Neuronal stem cell (in vitro differentiated cells): ENCODE measurements around the gene TMEM256.

Source experiments
- DNase-seq: peaks from one replicate; pipeline ENCODE4 v3.0.0-alpha.2; 2013; ENCODE audit warnings: low spot score
- H2AFZ ChIP-seq: one replicate; pipeline ENCODE4 v1.6.1; 2013; ENCODE audit warnings: mild to moderate bottlenecking, low read length, inconsistent platforms
- H2AK5ac ChIP-seq: 2 replicates; pipeline ENCODE4 v1.6.1; 2013; ENCODE audit warnings: low read depth, mild to moderate bottlenecking, inconsistent platforms, low read length, moderate library complexity, mixed read lengths
- H2BK120ac ChIP-seq: 2 replicates; pipeline ENCODE4 v1.6.1; 2013; ENCODE audit warnings: low read depth, mild to moderate bottlenecking, inconsistent platforms, low read length, moderate library complexity, mixed read lengths
- H2BK12ac ChIP-seq: one replicate; pipeline ENCODE4 v1.6.1; 2013; ENCODE audit warnings: low read length, inconsistent platforms
- H2BK15ac ChIP-seq: 2 replicates; pipeline ENCODE4 v1.6.1; 2013; ENCODE audit warnings: mild to moderate bottlenecking, low read length, inconsistent platforms, mixed read lengths
- H2BK5ac ChIP-seq: one replicate; pipeline ENCODE4 v1.6.1; 2013; ENCODE audit warnings: inconsistent platforms, mild to moderate bottlenecking, low read length, moderate library complexity
- H3K14ac ChIP-seq: one replicate; pipeline ENCODE4 v1.6.1; 2013; ENCODE audit warnings: low read length, inconsistent platforms
- H3K18ac ChIP-seq: 2 replicates; pipeline ENCODE4 v1.6.1; 2013; ENCODE audit warnings: low read length, inconsistent platforms
- H3K23ac ChIP-seq: 2 replicates; pipeline ENCODE4 v1.6.1; 2013; ENCODE audit warnings: low read depth, mild to moderate bottlenecking, mixed read lengths, low read length, inconsistent platforms; ENCODE audit not compliant: poor library complexity
- H3K27ac ChIP-seq: replicated peaks from 3 replicates; pipeline ENCODE4 v1.5.1; 2013; ENCODE audit warnings: low read length, inconsistent platforms
- H3K27me3 ChIP-seq, 3 experiments: 2 replicates each; pipeline ENCODE4 v1.6.1; 2013; ENCODE audit warnings: low read length in 3 of 3, mild to moderate bottlenecking in 2 of 3, inconsistent platforms in 1 of 3, low read depth in 1 of 3, mixed read lengths in 1 of 3, moderate library complexity in 1 of 3; ENCODE audit not compliant: control insufficient read depth in 3 of 3, insufficient read depth in 3 of 3
- H3K36me3 ChIP-seq, 2 donors: replicated peaks in 1 of 2; 2 replicates each; pipeline ENCODE4 v1.6.1; 2013; ENCODE audit warnings: low read length in 2 of 2; ENCODE audit not compliant: control insufficient read depth in 2 of 2, insufficient read depth in 2 of 2
- H3K4ac ChIP-seq: 2 replicates; pipeline ENCODE4 v1.6.1; 2013; ENCODE audit warnings: inconsistent platforms, mild to moderate bottlenecking, low read length, moderate library complexity
- H3K4me1 ChIP-seq, 2 donors: 1 replicate in 1 of 2; 2 replicates in 1 of 2; pipeline ENCODE4 v1.6.1; 2013; ENCODE audit warnings: low read length in 2 of 2, low read depth in 1 of 2; ENCODE audit not compliant: control insufficient read depth in 2 of 2, insufficient read depth in 1 of 2
- H3K4me2 ChIP-seq: one replicate; pipeline ENCODE4 v1.6.1; 2013; ENCODE audit warnings: mild to moderate bottlenecking, low read length, inconsistent platforms; ENCODE audit not compliant: insufficient read depth, poor library complexity, severe bottlenecking
- H3K4me3 ChIP-seq, 2 donors: 2 replicates each; pipeline ENCODE4 v1.5.1; 2013; ENCODE audit warnings: low read length in 2 of 2, mild to moderate bottlenecking in 2 of 2, inconsistent platforms in 1 of 2, moderate library complexity in 1 of 2
- H3K79me1 ChIP-seq: one replicate; pipeline ENCODE4 v1.6.1; 2013; ENCODE audit warnings: low read depth, mild to moderate bottlenecking, inconsistent platforms, low read length, moderate library complexity
- H3K9ac ChIP-seq: one replicate; pipeline ENCODE4 v1.6.1; 2013; ENCODE audit warnings: mild to moderate bottlenecking, low read depth, low read length, inconsistent platforms; ENCODE audit not compliant: poor library complexity
- H3K9me3 ChIP-seq, 2 donors: replicated peaks in 1 of 2; 2 replicates each; pipeline versions ENCODE3 to v1.6.1; 2013; ENCODE audit warnings: low read length in 2 of 2, mild to moderate bottlenecking in 2 of 2, inconsistent platforms in 1 of 2, low read depth in 1 of 2, mixed read lengths in 1 of 2, moderate library complexity in 1 of 2; ENCODE audit not compliant: control insufficient read depth in 2 of 2, insufficient read depth in 1 of 2
- H4K8ac ChIP-seq: one replicate; pipeline ENCODE4 v1.6.1; 2013; ENCODE audit warnings: low read depth, mild to moderate bottlenecking, inconsistent platforms, low read length, moderate library complexity
- H4K91ac ChIP-seq: one replicate; pipeline ENCODE4 v1.6.1; 2013; ENCODE audit warnings: low read length, low read depth, mild to moderate bottlenecking, inconsistent platforms; ENCODE audit not compliant: poor library complexity
- WGBS, 2 donors: extraction: QIAGEN DNeasy Blood & Tissue Kit; methylation state at CpG; one replicate each; pipeline ENCODE4 v1.1.7; 2013; ENCODE audit warnings: missing lambda C conversion rate in 2 of 2, mixed read lengths in 1 of 2; ENCODE audit not compliant: insufficient read length in 2 of 2, insufficient replicate concordance in 1 of 2; ENCODE audit errors: extremely low coverage in 2 of 2; 5-methylcytosine and 5-hydroxymethylcytosine counted together

Gene TMEM256

DNA sequence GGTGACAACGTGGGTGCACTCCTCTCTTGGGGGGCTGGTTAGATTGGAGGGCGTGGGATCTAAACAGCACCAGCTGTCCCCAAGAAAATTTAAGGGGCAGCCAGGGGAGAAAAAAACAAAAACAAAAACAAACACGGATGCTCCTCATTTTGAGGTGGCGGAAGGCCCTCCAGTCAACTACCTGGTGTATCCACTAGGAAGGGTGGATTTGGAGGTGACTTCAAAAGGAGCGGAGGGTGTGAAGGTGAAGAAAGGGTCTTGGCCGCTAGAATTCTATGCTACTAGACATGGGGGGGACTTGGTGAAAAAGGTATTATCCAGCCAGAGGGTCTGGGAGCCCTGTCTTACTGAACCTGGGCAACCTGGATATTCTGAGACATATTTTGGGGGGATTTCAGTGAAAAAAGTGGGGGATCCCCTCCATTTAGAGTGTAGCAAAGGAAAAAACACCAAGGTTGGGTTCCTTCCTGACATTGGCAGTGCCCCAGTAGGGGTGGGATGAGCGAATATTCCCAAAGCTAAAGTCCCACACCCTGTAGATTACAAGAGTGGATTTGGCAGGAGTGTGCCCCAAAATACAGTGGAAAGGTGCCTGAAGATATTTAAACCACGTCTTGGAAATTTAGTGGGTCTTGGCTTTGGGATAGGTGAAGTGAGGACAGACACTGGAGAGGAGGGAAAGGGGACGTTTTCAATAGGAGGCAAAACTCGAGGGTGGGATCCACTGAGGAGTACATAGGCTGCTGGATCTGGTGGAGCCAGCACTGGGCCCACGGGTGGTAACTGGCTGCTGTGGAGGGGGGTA lies 35.0 kb upstream of the TMEM256 start:
- Histone ChIP-seq H3K27me3 (peaks cover 29 to 49% (median 42%) of the 10 kb centered on the region in 3 experiments), H3K4ac (no peak overlapping the region), H2AFZ (peak overlapping the region; percentile 96), H2BK5ac (no peak overlapping the region), H2BK15ac (peak overlapping the region; percentile 95), H3K4me3 (peak overlapping the region; percentile 75 to 96), H4K91ac (no peak overlapping the region), H2BK12ac (no peak overlapping the region), H3K79me1 (no peaks in the 10 kb centered on the region), H3K9ac (no peak overlapping the region), H4K8ac (no peak overlapping the region), H3K4me1 (peaks cover 25 to 29% of the 10 kb centered on the region in 2 donors), H3K23ac (peak overlapping the region; percentile 89), H3K4me2 (peak overlapping the region; percentile 97), H2AK5ac (peak overlapping the region; percentile 89), H3K14ac (no peak overlapping the region), H3K18ac (peak overlapping the region; percentile 95), H2BK120ac (no peak overlapping the region), H3K9me3 (peaks cover 0 to 4% of the 10 kb centered on the region in 2 donors), H3K27ac (no peak overlapping the region), H3K36me3 (no peaks in the 10 kb centered on the region)
- no CpG with 5 or more reads among the region's 11 CpGs for WGBS, 2 donors
- DNase-seq, result no peak

GRCh38 chr17:7437950-7438614 lies 34.2 kb upstream of the TMEM256 start:
- Histone ChIP-seq H3K27me3 (peaks cover 29 to 47% (median 38%) of the 10 kb centered on the region in 3 experiments), H3K18ac (peak overlapping the region; percentile 95), H3K9me3 (peaks cover 0 to 4% of the 10 kb centered on the region in 2 donors), H3K4me2 (peak overlapping the region; percentile 93), H3K23ac (peak overlapping the region; percentile 89), H3K79me1 (no peaks in the 10 kb centered on the region), H2AFZ (peak overlapping the region; percentile 96), H3K4me3 (peak overlapping the region; percentile 45 to 75), H2BK12ac (no peak overlapping the region), H4K8ac (no peak overlapping the region), H3K36me3 (no peaks in the 10 kb centered on the region), H2AK5ac (peak overlapping the region; percentile 19), H3K14ac (peak overlapping the region; percentile 99), H2BK120ac (no peak overlapping the region), H3K27ac (no peak overlapping the region), H2BK15ac (peak overlapping the region; percentile 95), H2BK5ac (no peak overlapping the region), H3K9ac (peak overlapping the region; percentile 84), H4K91ac (no peak overlapping the region), H3K4ac (no peak overlapping the region), H3K4me1 (peaks cover 25 to 29% of the 10 kb centered on the region in 2 donors)
- no CpG with 5 or more reads among the region's 48 CpGs for WGBS, 2 donors
- peak; percentile 58 for DNase-seq

- no peak overlapping the region for H3K27ac ChIP-seq
- no CpG with 5 or more reads among the region's 31 CpGs for WGBS, 2 donors
- peaks cover 25 to 29% of the 10 kb centered on the region in 2 donors for H3K4me1 ChIP-seq
- no peak overlapping the region for H4K8ac ChIP-seq
- H3K14ac ChIP-seq, result peak overlapping the region; percentile 21
- H3K9me3 ChIP-seq, result peaks cover 0 to 4% of the 10 kb centered on the region in 2 donors
- H3K36me3 ChIP-seq, result no peaks in the 10 kb centered on the region
- peak overlapping the region; percentile 45 to 72 for H3K4me3 ChIP-seq
- H2BK12ac ChIP-seq, result no peak overlapping the region
- no peaks in the 10 kb centered on the region for H3K79me1 ChIP-seq
- H3K23ac ChIP-seq, result peak overlapping the region; percentile 27
- H2BK5ac ChIP-seq, result peak overlapping the region; percentile 39
- H2BK120ac ChIP-seq, result no peak overlapping the region
- H3K9ac ChIP-seq, result peak overlapping the region; percentile 80
- H3K27me3 ChIP-seq, result peaks cover 29 to 45% (median 38%) of the 10 kb centered on the region in 3 experiments
- DNase-seq, result no peak
- peak overlapping the region; percentile 95 for H2BK15ac ChIP-seq
- H3K18ac ChIP-seq, result peak overlapping the region; percentile 95
- H3K4me2 ChIP-seq, result peak overlapping the region; percentile 93
- H2AK5ac ChIP-seq, result no peak overlapping the region
- H4K91ac ChIP-seq, result no peak overlapping the region
- peak overlapping the region; percentile 96 for H2AFZ ChIP-seq
- H3K4ac ChIP-seq, result no peak overlapping the region
Measured at GRCh38 chr17:7437369-7437863, 33.5 kb upstream of the TMEM256 start.
